K562 (cell line): ENCODE results near the gene RRAS. TPM values are rescaled to one million over a fixed set of nuclear protein-coding genes. Genes with fewer than 3 reads are reported as not detected.

Experiments
- ATF1 ChIP-seq, 2 experiments: fragments of 450-650 bp in 1 of 2; IDR thresholded peaks; 2 replicates each; pipeline ENCODE4 v1.6.1; 2016; ENCODE audit warnings: missing compliant biosample characterization in 1 of 2, missing genetic modification characterization in 1 of 2
- BCOR ChIP-seq: fragments of 450-650 bp; IDR thresholded peaks from 2 replicates; pipeline ENCODE4 v1.6.1; 2016
- E2F1 ChIP-seq: sonication (generic); formaldehyde crosslinking; IDR thresholded peaks from 2 replicates; pipeline ENCODE4 v1.8.1; 2023; ENCODE audit warnings: mild to moderate bottlenecking, missing genetic modification reagents, moderate library complexity
- KAT8 ChIP-seq: fragments of 450-650 bp; IDR thresholded peaks from 2 replicates; pipeline ENCODE4 v1.6.1; 2016; ENCODE audit warnings: low read depth, mild to moderate bottlenecking
- MNT ChIP-seq, 2 experiments: fragments of 450-650 bp; conservative IDR thresholded peaks; 2 replicates each; pipeline ENCODE4 v1.6.1; 2017; ENCODE audit warnings: mild to moderate bottlenecking in 2 of 2, moderate library complexity in 2 of 2
- MTA1 ChIP-seq: fragments of 450-650 bp; IDR thresholded peaks from 2 replicates; pipeline ENCODE4 v1.6.1; 2017; ENCODE audit warnings: borderline replicate concordance
- MTA3 ChIP-seq: fragments of 450-650 bp; formaldehyde crosslinking; IDR thresholded peaks from 2 replicates; pipeline ENCODE4 v1.6.1; 2017; ENCODE audit warnings: mild to moderate bottlenecking, borderline replicate concordance
- PHB2 ChIP-seq: fragments of 450-650 bp; IDR thresholded peaks from 2 replicates; pipeline ENCODE4 v1.6.1; 2017; ENCODE audit warnings: low read depth
- TSHZ1 ChIP-seq: fragments of 250-450 bp; sonication (Bioruptor Pico); IDR thresholded peaks from 2 replicates; pipeline ENCODE4 v1.4.0; 2020; ENCODE audit warnings: mild to moderate bottlenecking, moderate library complexity
- USF2 ChIP-seq: sonication (generic); formaldehyde crosslinking; IDR thresholded peaks from 2 replicates; pipeline ENCODE4 v1.5.0; 2020; ENCODE audit warnings: missing genetic modification reagents
- ZNF408 ChIP-seq: fragments of 250-450 bp; sonication (Bioruptor Pico); IDR thresholded peaks from 2 replicates; pipeline ENCODE4 v1.4.0; 2020; ENCODE audit warnings: low read depth, mild to moderate bottlenecking, moderate library complexity
- ZNF512 ChIP-seq: IDR thresholded peaks from 2 replicates; pipeline ENCODE4 v1.6.1; 2016; ENCODE audit warnings: missing genetic modification characterization, missing compliant biosample characterization
- ZNF75A ChIP-seq: fragments of 450-650 bp; formaldehyde crosslinking; IDR thresholded peaks from 2 replicates; pipeline ENCODE4 v1.4.0; 2020; ENCODE audit warnings: mild to moderate bottlenecking
- polyA plus RNA-seq, 8 experiments: library from polyadenylated mRNA; depleted of rRNA in 4 of 8; stranded (reverse) in 5 of 8; unstranded in 3 of 8; fragments of >200 nt; fragmentation: Nextera tagmentation in 2 of 8; fragmentation: Illumina TruSeq in 1 of 8; extraction: Ambion mirVana in 2 of 8; extraction: Trizol in 1 of 8; gene quantifications; 2 replicates each; pipeline versions ENCODE4 v1.2.1 to v1.2.3, GENCODE V29; 2011 to 2014; ENCODE audit warnings: inconsistent platforms in 1 of 8, missing spikeins in 1 of 8
- total RNA-seq, 7 experiments: library from RNA; depleted of rRNA in 6 of 7; stranded (reverse); fragments of >200 nt in 6 of 7; fragmentation: Illumina TruSeq in 2 of 7; extraction: Trizol in 2 of 7; gene quantifications; 2 replicates each; pipeline versions ENCODE4 v1.2.1 to v1.2.3, GENCODE V29; 2011 to 2021; ENCODE audit warnings: low replicate concordance in 1 of 7

RRAS gene
- total and polyA plus RNA-seq, 9 of the 15 experiments (the other 6 are each of a cell fraction or from before 2014, with no cell fraction given), result 0.70 to 17.3 (median 8.2) TPM

- no peak for TF ChIP-seq TSHZ1 (CRISPR knock-in tag)
- TF ChIP-seq ZNF512 (tag), result no peak
- TF ChIP-seq MNT (conservative IDR thresholded peaks at IDR 0.05), result peak; percentile 44 to 53; a peak in 2 of 4 replicates
- TF ChIP-seq ATF1 (CRISPR knock-in tag; IDR thresholded peaks at IDR 0.05), result no peak
- TF ChIP-seq ATF1 (tag; IDR thresholded peaks at IDR 0.05), result peak; percentile 16; the same call in 1 of the 2 replicates
- no peak for TF ChIP-seq ZNF75A (CRISPR knock-in tag)
- TF ChIP-seq MTA1, result 0 out of 2 replicates have a peak, but pooled peaks have one; percentile 17
- no peak for TF ChIP-seq ZNF408 (CRISPR knock-in tag)
- no peak for TF ChIP-seq PHB2
- TF ChIP-seq BCOR, result peak; percentile 70; the same call in 1 of the 2 replicates
- no peak for TF ChIP-seq E2F1 (CRISPR knock-in tag)
- peak; percentile 81; the same call in 1 of the 2 replicates for TF ChIP-seq MTA3
- no peak for TF ChIP-seq USF2 (CRISPR knock-in tag)
- no peak for TF ChIP-seq KAT8
Observed at GRCh38 chr19:49672131-49672919, 32.4 kb upstream of the RRAS start (continued).
